ENCODE results near the gene KRT84. TPM values are rescaled to one million over a fixed set of nuclear protein-coding genes. Genes with fewer than 3 reads are reported as not detected.

The KRT84 gene
- total RNA-seq, 4 donors from 2014 or later: not detected

DNA sequence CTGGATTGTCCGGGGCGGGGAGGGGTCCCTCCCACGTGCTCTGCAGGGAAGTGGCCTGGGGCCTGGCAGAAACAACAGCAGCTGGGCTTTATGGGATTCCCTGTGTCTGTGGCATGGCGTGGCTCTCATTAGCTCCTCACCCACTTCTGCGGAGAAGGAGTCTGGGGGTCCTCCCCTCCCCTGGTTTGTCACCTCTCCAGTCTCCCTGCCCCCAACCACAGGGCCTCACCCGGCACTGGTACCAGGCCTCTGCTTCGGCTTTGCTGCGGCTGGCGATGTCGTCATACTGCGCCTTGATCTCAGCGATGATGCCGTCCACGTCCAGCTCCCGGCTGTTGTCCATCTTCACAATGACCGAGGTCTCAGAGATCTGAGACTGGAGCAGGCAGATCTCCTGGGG, 14.3 kb upstream of the KRT84 start:
- no peaks in the 10 kb centered on the region for H3K9me3 ChIP-seq
- in situ Hi-C loops (cut with MboI; ENCODE audit: low sequenced_read_pairs in 4 of 4): loop anchor here in 1 of 4 donors (25.0 kb wide), 1 partner anchor 588 kb away; no protein-coding TSS in a partner anchor
- no peak overlapping the region for H3K27ac ChIP-seq
- no peak for DNase-seq
- H3K4me1 ChIP-seq: no peaks in the 10 kb centered on the region
- H3K27me3 ChIP-seq: peaks cover 0 to 13% (median 10%) of the 10 kb centered on the region in 3 donors
- H3K4me3 ChIP-seq: no peak overlapping the region
- H3K36me3 ChIP-seq: no peaks in the 10 kb centered on the region
- no peak for TF ChIP-seq CTCF (IDR thresholded peaks at IDR 0.05 in 4 of 5, conservative IDR thresholded peaks at IDR 0.05 in 1 of 5)
- TF ChIP-seq POLR2A (IDR thresholded peaks at IDR 0.05): no peak
- ATAC-seq: no peak
- intact Hi-C loops (cut with DNase I; ENCODE audit: low total_unique reads): no loop called here

DNA sequence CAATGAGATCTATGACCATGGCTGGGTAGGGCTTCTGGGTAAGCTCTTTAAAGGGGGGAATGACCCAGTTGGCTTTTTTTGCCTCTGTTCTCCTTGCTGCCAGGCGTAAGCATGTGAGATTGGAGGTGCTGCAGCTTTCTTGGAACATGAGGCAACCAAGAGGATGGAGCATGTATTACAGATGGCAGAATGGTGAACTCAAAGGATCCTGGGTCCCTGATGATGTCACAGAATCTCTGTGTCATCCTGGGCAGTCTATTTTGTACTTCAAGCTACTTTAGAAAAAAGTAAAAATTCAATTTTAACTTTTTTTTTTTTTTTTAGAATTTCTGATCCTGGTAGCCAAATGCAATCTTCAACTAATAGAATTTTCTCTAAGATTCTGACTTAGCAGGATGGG, 12.7 kb upstream of the KRT84 start:
- no peak for ATAC-seq
- Histone ChIP-seq H3K27ac (no peak overlapping the region), H3K36me3 (no peaks in the 10 kb centered on the region), H3K9me3 (no peaks in the 10 kb centered on the region), H3K4me1 (no peaks in the 10 kb centered on the region), H3K27me3 (peaks cover 0 to 13% (median 10%) of the 10 kb centered on the region in 3 donors), H3K4me3 (no peak overlapping the region)
- in situ Hi-C loops (cut with MboI; ENCODE audit: low sequenced_read_pairs in 4 of 4): loop anchor here in 1 of 4 donors (25.0 kb wide), 1 partner anchor 589 kb away; no protein-coding TSS in a partner anchor
- no peak for DNase-seq
- TF ChIP-seq CTCF (IDR thresholded peaks at IDR 0.05 in 4 of 5, conservative IDR thresholded peaks at IDR 0.05 in 1 of 5) (no peak), POLR2A (IDR thresholded peaks at IDR 0.05) (no peak)
- intact Hi-C loops (cut with DNase I; ENCODE audit: low total_unique reads): no loop called here

GRCh38 chr12:52396656-52397055, 11.2 kb upstream of the KRT84 start:
- H3K9me3 ChIP-seq: no peaks in the 10 kb centered on the region
- in situ Hi-C loops (cut with MboI; ENCODE audit: low sequenced_read_pairs in 4 of 4) (loop anchor here in 1 of 4 donors (25.0 kb wide), 1 partner anchor 591 kb away; no protein-coding TSS in a partner anchor), intact Hi-C loops (cut with DNase I; ENCODE audit: low total_unique reads) (no loop called here)
- no peaks in the 10 kb centered on the region for H3K36me3 ChIP-seq
- H3K27me3 ChIP-seq: peaks cover 0 to 13% (median 10%) of the 10 kb centered on the region in 3 donors
- H3K27ac ChIP-seq: no peak overlapping the region
- TF ChIP-seq CTCF (IDR thresholded peaks at IDR 0.05 in 4 of 5, conservative IDR thresholded peaks at IDR 0.05 in 1 of 5) (no peak), POLR2A (IDR thresholded peaks at IDR 0.05) (no peak)
- no peak for ATAC-seq
- no peaks in the 10 kb centered on the region for H3K4me1 ChIP-seq
- H3K4me3 ChIP-seq: no peak overlapping the region
- no peak for DNase-seq

- H3K27me3 ChIP-seq: peaks cover 0 to 13% (median 10%) of the 10 kb centered on the region in 3 donors
- no peaks in the 10 kb centered on the region for H3K4me1 ChIP-seq
- H3K36me3 ChIP-seq: no peaks in the 10 kb centered on the region
- TF ChIP-seq POLR2A (IDR thresholded peaks at IDR 0.05): no peak
- no peak for TF ChIP-seq CTCF (IDR thresholded peaks at IDR 0.05 in 4 of 5, conservative IDR thresholded peaks at IDR 0.05 in 1 of 5)
- no peaks in the 10 kb centered on the region for H3K9me3 ChIP-seq
- DNase-seq: peak in 1 of 2 donors; percentile 12
- ATAC-seq: no peak
- in situ Hi-C loops (cut with MboI; ENCODE audit: low sequenced_read_pairs in 4 of 4) (loop anchor here in 1 of 4 donors (25.0 kb wide), 1 partner anchor 591 kb away; no protein-coding TSS in a partner anchor), intact Hi-C loops (cut with DNase I; ENCODE audit: low total_unique reads) (no loop called here)
- no peak overlapping the region for H3K27ac ChIP-seq
- no peak overlapping the region for H3K4me3 ChIP-seq
Observed at GRCh38 chr12:52395761-52396434, 10.4 kb upstream of the KRT84 start.

All from gastrocnemius medialis (tissue), 4 donors.